ENCODE measurements around the gene POLA1. TPM values are rescaled to one million over a fixed set of nuclear protein-coding genes. Genes with fewer than 3 reads are reported as not detected.
"Not testable (repeated sequence)": the region's sequence is repeated elsewhere in the genome, so short reads cannot be mapped to it uniquely, and the experiment has no call there.

The POLA1 gene
- total and polyA plus RNA-seq, 2 donors (not counting 1 experiment from before 2014, with no cell fraction given) = 3.0 to 16.3 TPM

DNA sequence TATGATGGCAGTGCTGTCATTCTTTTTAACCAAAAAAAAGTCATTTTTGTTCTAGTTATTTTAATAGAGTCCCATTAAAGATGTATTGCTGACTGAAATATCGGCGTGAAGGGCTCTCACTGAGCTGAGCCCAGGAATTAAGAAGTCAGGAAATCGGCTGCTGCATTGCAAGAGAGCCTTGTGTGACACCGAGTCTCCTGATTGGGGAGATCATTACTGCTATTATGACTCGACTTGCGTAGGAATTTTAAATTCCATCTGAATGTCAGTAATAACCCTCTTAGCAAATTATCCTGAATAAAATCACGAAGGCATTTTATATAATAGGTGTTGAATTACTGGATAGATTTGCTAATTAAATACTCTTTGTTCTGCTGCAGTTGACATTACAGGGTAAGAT lies 111.5 kb downstream of the POLA1 start:
- 100% methylated on average over 3 of the region's 7 CpGs for WGBS (ENCODE audit: insufficient coverage)
- ChIA-PET CTCF (no interaction called here), POLR2A (no interaction called here)
- TF ChIP-seq, protein P1, sequence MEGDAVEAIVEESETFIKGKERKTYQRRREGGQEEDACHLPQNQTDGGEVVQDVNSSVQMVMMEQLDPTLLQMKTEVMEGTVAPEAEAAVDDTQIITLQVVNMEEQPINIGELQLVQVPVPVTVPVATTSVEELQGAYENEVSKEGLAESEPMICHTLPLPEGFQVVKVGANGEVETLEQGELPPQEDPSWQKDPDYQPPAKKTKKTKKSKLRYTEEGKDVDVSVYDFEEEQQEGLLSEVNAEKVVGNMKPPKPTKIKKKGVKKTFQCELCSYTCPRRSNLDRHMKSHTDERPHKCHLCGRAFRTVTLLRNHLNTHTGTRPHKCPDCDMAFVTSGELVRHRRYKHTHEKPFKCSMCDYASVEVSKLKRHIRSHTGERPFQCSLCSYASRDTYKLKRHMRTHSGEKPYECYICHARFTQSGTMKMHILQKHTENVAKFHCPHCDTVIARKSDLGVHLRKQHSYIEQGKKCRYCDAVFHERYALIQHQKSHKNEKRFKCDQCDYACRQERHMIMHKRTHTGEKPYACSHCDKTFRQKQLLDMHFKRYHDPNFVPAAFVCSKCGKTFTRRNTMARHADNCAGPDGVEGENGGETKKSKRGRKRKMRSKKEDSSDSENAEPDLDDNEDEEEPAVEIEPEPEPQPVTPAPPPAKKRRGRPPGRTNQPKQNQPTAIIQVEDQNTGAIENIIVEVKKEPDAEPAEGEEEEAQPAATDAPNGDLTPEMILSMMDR (IDR thresholded peaks at IDR 0.05) = no peak
- no peak for TF ChIP-seq EZH2 (IDR thresholded peaks at IDR 0.05; ENCODE audit: borderline replicate concordance, insufficient read depth, low read depth, low read length, poor library complexity, severe bottlenecking)
- H3K9me3 Mint-ChIP-seq (ENCODE audit: insufficient read depth) = no peaks in the 10 kb centered on the region
- H3K4me2 ChIP-seq (replicated peaks; ENCODE audit: low read depth, low read length, poor library complexity, severe bottlenecking) = no peak overlapping the region
- intact Hi-C loops (cut with micrococcal nuclease) = no loop called here
- H4K20me1 ChIP-seq (ENCODE audit: control insufficient read depth, insufficient read depth, low read length, poor library complexity, severe bottlenecking) = no peaks in the 10 kb centered on the region
- no peak overlapping the region for H3K27ac Mint-ChIP-seq
- H3K4me3 ChIP-seq (ENCODE audit: control extremely low read depth in 1 of 5, extremely low read depth in 1 of 5, insufficient read depth in 1 of 5, low read depth in 2 of 5, low read length in 4 of 5) = no peak overlapping the region
- no peak for ATAC-seq (ENCODE audit: low read depth)
- no peaks in the 10 kb centered on the region for H3K4me1 ChIP-seq (ENCODE audit: control insufficient read depth in 2 of 2, insufficient read depth in 2 of 2, low read length in 2 of 2)
- H3K27ac ChIP-seq (ENCODE audit: low read length in 2 of 2) = no peak overlapping the region
- H3K9me3 ChIP-seq (ENCODE audit: control extremely low read depth in 1 of 3, control insufficient read depth in 2 of 3, insufficient read depth in 1 of 3, low read length in 2 of 3) = no peaks in the 10 kb centered on the region
- H3K4me3 Mint-ChIP-seq = no peak overlapping the region
- H3K36me3 ChIP-seq (replicated peaks in 1 of 2; ENCODE audit: control extremely low read depth in 1 of 2, control insufficient read depth in 1 of 2, extremely low read depth in 1 of 2, insufficient read depth in 2 of 2, low read length in 1 of 2) = no peaks in the 10 kb centered on the region
- no peak overlapping the region for H3K9ac ChIP-seq (ENCODE audit: low read length)
- H3K27me3 ChIP-seq (replicated peaks in 1 of 4; ENCODE audit: control extremely low read depth in 1 of 4, control insufficient read depth in 3 of 4, insufficient read depth in 4 of 4, low read length in 3 of 4) = no peaks in the 10 kb centered on the region
- DNase-seq = no peak
- H3K4me1 Mint-ChIP-seq = peaks cover 2% of the 10 kb centered on the region
- no peaks in the 10 kb centered on the region for H3K79me2 ChIP-seq (ENCODE audit: control insufficient read depth, insufficient read depth, low read length)
- no peak overlapping the region for H2AFZ ChIP-seq (ENCODE audit: insufficient read depth, low read depth, low read length, poor library complexity, severe bottlenecking)
- H3K27me3 Mint-ChIP-seq = no peaks in the 10 kb centered on the region

DNA sequence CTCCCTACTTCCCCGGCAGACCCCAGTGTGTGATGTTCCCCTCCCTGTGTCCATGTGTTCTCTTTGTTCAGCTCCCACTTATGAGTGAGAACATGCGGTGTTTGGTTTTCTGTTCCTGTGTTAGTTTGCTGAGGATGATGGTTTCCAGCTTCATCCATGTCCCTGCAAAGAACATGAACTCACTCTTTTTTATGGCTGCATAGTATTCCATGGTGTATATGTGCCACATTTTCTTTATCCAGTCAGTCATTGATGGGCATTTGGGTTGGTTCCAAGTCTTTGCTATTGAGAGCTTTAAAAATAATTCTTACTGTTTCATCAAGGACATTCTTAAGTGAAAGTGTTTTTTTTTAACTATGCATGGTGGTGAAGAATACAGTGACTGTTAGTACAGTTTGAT lies 126.1 kb downstream of the POLA1 start:
- H3K27me3 Mint-ChIP-seq; H3K9ac ChIP-seq (ENCODE audit: low read length); H3K4me3 ChIP-seq (ENCODE audit: control extremely low read depth in 1 of 5, extremely low read depth in 1 of 5, insufficient read depth in 1 of 5, low read depth in 2 of 5, low read length in 4 of 5); H3K36me3 ChIP-seq (replicated peaks in 1 of 2; ENCODE audit: control extremely low read depth in 1 of 2, control insufficient read depth in 1 of 2, extremely low read depth in 1 of 2, insufficient read depth in 2 of 2, low read length in 1 of 2); H3K4me1 Mint-ChIP-seq; H3K4me2 ChIP-seq (replicated peaks; ENCODE audit: low read depth, low read length, poor library complexity, severe bottlenecking); intact Hi-C loops (cut with micrococcal nuclease); ATAC-seq (ENCODE audit: low read depth); H3K27ac ChIP-seq (ENCODE audit: low read length in 2 of 2); H3K4me3 Mint-ChIP-seq; H3K9me3 Mint-ChIP-seq (ENCODE audit: insufficient read depth); H3K4me1 ChIP-seq (ENCODE audit: control insufficient read depth in 2 of 2, insufficient read depth in 2 of 2, low read length in 2 of 2); H3K79me2 ChIP-seq (ENCODE audit: control insufficient read depth, insufficient read depth, low read length); H3K27me3 ChIP-seq (replicated peaks in 1 of 4; ENCODE audit: control extremely low read depth in 1 of 4, control insufficient read depth in 3 of 4, insufficient read depth in 4 of 4, low read length in 3 of 4); H3K27ac Mint-ChIP-seq; H2AFZ ChIP-seq (ENCODE audit: insufficient read depth, low read depth, low read length, poor library complexity, severe bottlenecking); DNase-seq; H3K9me3 ChIP-seq (ENCODE audit: control extremely low read depth in 1 of 3, control insufficient read depth in 2 of 3, insufficient read depth in 1 of 3, low read length in 2 of 3); H4K20me1 ChIP-seq (ENCODE audit: control insufficient read depth, insufficient read depth, low read length, poor library complexity, severe bottlenecking); CTCF ChIA-PET; POLR2A ChIA-PET: not testable (repeated sequence)
- WGBS (ENCODE audit: insufficient coverage) = no CpG with 5 or more reads among the region's 2 CpGs

Measured in B cell (primary cell).